Fibroblast of pulmonary artery (primary cell): ENCODE data around the gene BMP7.

Source experiments
- DNase-seq: peaks from one replicate; pipeline ENCODE4 v3.0.0-alpha.2; 2010; ENCODE audit warnings: low read depth
- H3K4me3 ChIP-seq: replicated peaks from 2 replicates; pipeline ENCODE4 v1.5.1; 2011; ENCODE audit warnings: low read depth, mild to moderate bottlenecking, control low read depth, low read length, moderate library complexity
- CTCF ChIP-seq: IDR thresholded peaks from 2 replicates; pipeline ENCODE4 v1.5.1; 2011; ENCODE audit warnings: mild to moderate bottlenecking, control low read depth, low read length, inconsistent platforms; ENCODE audit errors: missing control alignments

BMP7 gene

GRCh38 chr20:57225830-57226229, 40.6 kb downstream of the BMP7 start:
- no peak for TF ChIP-seq CTCF
- DNase-seq = no peak
- H3K4me3 ChIP-seq = no peak overlapping the region

GRCh38 chr20:57225197-57225733, 41.2 kb downstream of the BMP7 start:
- no peak overlapping the region for H3K4me3 ChIP-seq
- TF ChIP-seq CTCF = no peak
- no peak for DNase-seq

- no peak overlapping the region for H3K4me3 ChIP-seq
- no peak for TF ChIP-seq CTCF
- no peak for DNase-seq
These were observed 41.8 kb downstream of the BMP7 start for GRCh38 chr20:57224641-57225138.

GRCh38 chr20:57223648-57224489, 42.6 kb downstream of the BMP7 start:
- no peak overlapping the region for H3K4me3 ChIP-seq
- TF ChIP-seq CTCF = no peak
- no peak for DNase-seq

GRCh38 chr20:57222631-57222950, 43.9 kb downstream of the BMP7 start:
- DNase-seq = no peak
- no peak for TF ChIP-seq CTCF
- no peak overlapping the region for H3K4me3 ChIP-seq

GRCh38 chr20:57221916-57222630, 44.4 kb downstream of the BMP7 start:
- DNase-seq = no peak

More at GRCh38 chr20:57221916-57222630, 44.4 kb downstream of the BMP7 start:
- no peak overlapping the region for H3K4me3 ChIP-seq
- TF ChIP-seq CTCF = no peak
